Glutamatergic neuron (in vitro differentiated cells): ENCODE measurements around the gene LACTB. TPM values are rescaled to one million over a fixed set of nuclear protein-coding genes. Genes with fewer than 3 reads are reported as not detected.

Source experiments
- DNase-seq: peaks from one replicate; pipeline ENCODE4 v3.0.0; 2022
- H3K27ac Mint-ChIP-seq: one replicate; pipeline ENCODE4 v1.8.0; 2020; ENCODE audit warnings: mild to moderate bottlenecking, mixed read lengths, inconsistent platforms; ENCODE audit not compliant: unreplicated experiment
- H3K27me3 Mint-ChIP-seq: one replicate; pipeline ENCODE4 v1.8.0; 2020; ENCODE audit warnings: mild to moderate bottlenecking, moderate library complexity, mixed read lengths, inconsistent platforms; ENCODE audit not compliant: unreplicated experiment
- H3K36me3 Mint-ChIP-seq: one replicate; pipeline ENCODE4 v1.8.0; 2020; ENCODE audit warnings: mild to moderate bottlenecking, mixed read lengths, inconsistent platforms; ENCODE audit not compliant: unreplicated experiment
- H3K4me1 Mint-ChIP-seq: one replicate; pipeline ENCODE4 v1.8.0; 2020; ENCODE audit warnings: mild to moderate bottlenecking, low read depth, mixed read lengths, inconsistent platforms; ENCODE audit not compliant: unreplicated experiment
- H3K4me3 Mint-ChIP-seq: one replicate; pipeline ENCODE4 v1.8.0; 2020; ENCODE audit warnings: mild to moderate bottlenecking, mixed read lengths, inconsistent platforms; ENCODE audit not compliant: unreplicated experiment
- H3K9me3 Mint-ChIP-seq: one replicate; pipeline ENCODE4 v1.8.0; 2020; ENCODE audit warnings: mild to moderate bottlenecking, moderate library complexity, mixed read lengths, inconsistent platforms; ENCODE audit not compliant: unreplicated experiment
- CTCF ChIP-seq: fragments of 200-600 bp; sonication (generic); IDR thresholded peaks from one replicate; pipeline ENCODE4 v1.5.0; 2021; ENCODE audit not compliant: partially characterized antibody, unreplicated experiment
- total RNA-seq: library from RNA; stranded (reverse); fragmentation: NEBNext Ultra II Directional; extraction: Animal tissue kit (Norgen Biotek cat#: 25700); gene quantifications from one replicate; pipeline ENCODE4 v1.2.1, GENCODE V29; 2021; ENCODE audit not compliant: unreplicated experiment

Gene LACTB
- total RNA-seq, 1 donor from 2014 or later = 20.1 TPM

- TF ChIP-seq CTCF = no peak
- no peaks in the 10 kb centered on the region for H3K9me3 Mint-ChIP-seq
- H3K27me3 Mint-ChIP-seq = no peaks in the 10 kb centered on the region
- no peaks in the 10 kb centered on the region for H3K4me1 Mint-ChIP-seq
- no peak for DNase-seq
- H3K36me3 Mint-ChIP-seq = peaks cover 9% of the 10 kb centered on the region
- H3K27ac Mint-ChIP-seq = no peak overlapping the region
- H3K4me3 Mint-ChIP-seq = no peak overlapping the region
These were observed 25.0 kb downstream of the LACTB start for GRCh38 chr15:63146684-63147083.

- Mint-ChIP-seq H3K9me3 (peaks cover 3% of the 10 kb centered on the region), H3K4me3 (no peak overlapping the region), H3K27me3 (peaks cover 3% of the 10 kb centered on the region), H3K27ac (no peak overlapping the region), H3K4me1 (peaks cover 2% of the 10 kb centered on the region), H3K36me3 (no peaks in the 10 kb centered on the region)
- no peak for DNase-seq
- no peak for TF ChIP-seq CTCF
These were observed 30.0 kb downstream of the LACTB start for GRCh38 chr15:63151665-63152064.

- Mint-ChIP-seq H3K9me3 (peaks cover 10% of the 10 kb centered on the region), H3K4me1 (peaks cover 2% of the 10 kb centered on the region), H3K27me3 (peaks cover 5% of the 10 kb centered on the region), H3K27ac (peak overlapping the region; percentile 52), H3K4me3 (peak overlapping the region; percentile 100), H3K36me3 (no peaks in the 10 kb centered on the region)
- no peak for DNase-seq
- TF ChIP-seq CTCF = no peak
These were observed 33.8 kb downstream of the LACTB start for GRCh38 chr15:63155486-63155885.

- peak overlapping the region; percentile 98 for H3K27ac Mint-ChIP-seq
- no peak for TF ChIP-seq CTCF
- H3K27me3 Mint-ChIP-seq = peaks cover 5% of the 10 kb centered on the region
- peaks cover 10% of the 10 kb centered on the region for H3K9me3 Mint-ChIP-seq
- peak overlapping the region; percentile 100 for H3K4me3 Mint-ChIP-seq
- DNase-seq = no peak
- no peaks in the 10 kb centered on the region for H3K36me3 Mint-ChIP-seq
- H3K4me1 Mint-ChIP-seq = peaks cover 2% of the 10 kb centered on the region
These were observed 34.5 kb downstream of the LACTB start for GRCh38 chr15:63156086-63156710.

GRCh38 chr15:63156755-63157117 is 35.1 kb downstream of the LACTB start:
- H3K4me3 Mint-ChIP-seq = peak overlapping the region; percentile 100
- peaks cover 10% of the 10 kb centered on the region for H3K9me3 Mint-ChIP-seq
- H3K27ac Mint-ChIP-seq = peak overlapping the region; percentile 98
- DNase-seq = peak; percentile 21
- peaks cover 2% of the 10 kb centered on the region for H3K4me1 Mint-ChIP-seq
- H3K36me3 Mint-ChIP-seq = no peaks in the 10 kb centered on the region
- H3K27me3 Mint-ChIP-seq = peaks cover 5% of the 10 kb centered on the region
- TF ChIP-seq CTCF = no peak
